ENCODE data around the gene MYH6.
"Not testable (repeated sequence)": the region's sequence is repeated elsewhere in the genome, so short reads cannot be mapped to it uniquely, and the experiment has no call there.

The MYH6 gene

DNA sequence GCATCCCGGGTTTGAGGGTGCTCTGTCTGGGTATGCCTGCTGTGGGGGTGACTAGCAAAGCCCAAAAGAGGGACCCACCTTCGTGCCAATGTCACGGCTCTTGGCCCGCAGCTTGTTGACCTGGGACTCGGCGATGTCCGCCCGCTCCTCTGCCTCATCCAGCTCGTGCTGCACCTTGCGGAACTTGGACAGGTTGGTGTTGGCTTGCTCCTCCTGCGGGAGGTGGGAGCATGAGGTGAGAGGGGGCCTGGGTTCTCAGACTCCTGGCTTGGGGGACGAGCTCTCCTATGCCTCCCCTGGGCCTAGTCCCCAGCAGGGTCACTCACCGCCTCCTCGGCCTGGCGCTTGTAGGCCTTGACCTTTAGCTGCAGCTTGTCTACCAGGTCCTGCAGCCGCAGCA is 5.6 kb upstream of the MYH6 start:
- DNase-seq = no peak

DNA sequence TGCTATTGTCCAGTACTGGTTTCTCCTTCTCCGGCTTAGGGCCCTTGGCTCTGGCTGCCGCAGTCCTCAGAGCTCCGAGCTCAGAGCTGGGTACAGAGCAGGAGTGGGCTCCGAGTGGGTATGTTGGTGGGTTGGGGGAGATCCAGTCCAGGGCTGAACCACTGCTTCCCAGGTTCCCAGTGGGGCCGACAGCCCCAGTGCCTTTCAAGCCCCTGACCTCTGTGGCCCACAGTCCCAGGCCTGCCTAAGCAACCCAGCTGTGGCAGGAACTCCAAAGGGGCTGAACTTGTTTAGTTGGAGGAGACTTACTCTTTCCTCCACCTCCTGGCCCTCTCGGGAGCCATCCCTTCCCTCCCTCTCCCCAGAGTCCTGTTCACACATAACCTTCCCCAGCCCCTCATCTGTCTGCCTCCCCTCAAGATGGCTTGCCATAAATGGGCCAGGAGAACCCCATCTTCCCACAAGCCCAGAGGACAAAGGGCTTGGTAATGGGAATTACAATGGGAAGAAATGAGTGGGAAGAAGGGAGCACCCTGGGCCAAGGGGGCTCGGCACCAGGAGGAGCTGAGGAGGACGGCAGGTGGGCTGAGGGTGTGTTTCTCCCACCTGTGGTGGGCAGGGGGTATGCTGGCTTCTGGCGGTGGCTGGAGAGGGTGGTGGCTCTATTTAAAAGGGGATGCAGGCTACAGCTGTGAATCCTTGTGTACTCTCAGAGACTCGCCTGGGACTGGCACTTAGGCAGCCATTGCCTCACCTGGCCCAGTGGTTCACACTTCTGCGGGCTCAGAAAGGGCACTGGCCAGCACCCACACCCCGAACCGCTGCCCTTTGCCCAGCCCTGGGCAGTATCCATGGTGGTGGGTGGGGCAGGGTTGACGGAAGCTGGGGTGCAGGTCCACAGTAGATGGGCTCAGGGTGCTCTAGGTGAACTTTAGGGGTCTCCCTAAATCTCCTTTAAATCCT is 3.8 kb upstream of the MYH6 start:
- DNase-seq = no peak

- DNase-seq = no peak
Measured at GRCh38 chr14:23409966-23410635, 2.0 kb upstream of the MYH6 start.

DNA sequence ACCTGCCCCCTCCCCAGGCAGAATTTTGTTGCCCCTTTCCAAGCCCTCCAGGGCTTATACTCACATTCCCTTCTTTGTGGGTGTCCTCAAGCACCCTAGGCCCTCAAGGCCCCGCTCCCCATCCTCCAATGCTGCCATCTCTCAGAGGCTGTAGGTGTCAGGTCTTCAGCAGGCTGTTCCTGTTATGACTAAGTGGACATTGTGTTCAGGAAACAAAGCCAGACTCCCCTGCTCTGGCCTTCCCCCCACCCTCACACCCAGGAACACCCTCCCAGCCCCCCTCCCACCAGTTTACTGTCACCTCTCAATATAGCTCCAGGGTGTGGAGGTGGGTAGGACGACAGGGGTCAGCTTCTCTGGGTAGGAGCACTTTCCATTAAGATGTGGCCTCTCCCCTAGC is 1.4 kb upstream of the MYH6 start:
- DNase-seq = no peak

DNA sequence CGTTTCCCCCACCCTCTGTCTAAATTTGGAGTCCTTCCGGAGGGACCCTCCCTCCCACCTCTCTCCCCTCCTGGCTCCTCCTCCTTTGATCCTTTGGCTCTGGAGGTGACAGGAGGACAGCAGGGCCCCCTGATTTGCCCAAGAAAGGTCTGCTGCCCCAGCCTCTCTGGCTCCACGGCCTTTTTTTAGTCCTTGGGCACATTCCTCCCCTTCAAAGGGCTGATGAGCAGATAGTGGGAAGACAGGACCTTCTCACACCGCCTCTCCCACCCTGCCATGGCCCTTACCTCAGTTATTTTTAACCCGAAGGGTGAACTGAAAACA is 196 bp upstream of the MYH6 start:
- DNase-seq = no peak

DNA sequence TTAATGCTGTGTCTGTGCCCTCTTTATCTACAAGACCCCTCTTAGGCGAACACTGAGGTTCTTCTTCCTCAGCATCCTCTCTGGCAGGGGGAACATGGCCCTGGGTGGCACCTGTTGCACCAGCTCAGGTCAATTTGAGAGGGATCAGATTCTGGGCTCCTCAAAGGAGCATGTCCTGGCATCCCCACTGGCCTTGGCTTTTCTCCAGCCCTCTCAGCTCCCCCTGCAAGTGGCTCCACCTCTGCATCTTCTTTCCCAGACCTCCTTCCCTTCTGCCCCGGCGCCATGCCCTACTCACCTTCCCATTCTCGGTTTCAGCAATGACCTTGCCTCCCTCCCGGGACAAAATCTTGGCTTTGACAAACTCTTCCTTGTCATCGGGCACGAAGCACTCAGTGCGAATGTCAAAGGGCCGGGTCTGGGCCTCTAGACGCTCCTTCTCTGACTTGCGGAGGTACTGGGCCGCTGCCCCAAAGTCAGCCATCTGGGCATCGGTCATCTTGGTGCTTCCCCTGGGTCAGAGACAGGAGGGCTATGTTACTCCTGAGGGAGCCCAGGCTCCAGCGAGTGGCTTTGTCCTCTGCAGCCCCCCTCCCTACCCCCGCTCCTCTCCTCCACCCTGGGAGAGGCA is 1.2 kb downstream of the MYH6 start:
- no peak for DNase-seq

GRCh38 chr14:23406244-23406643 is 1.8 kb downstream of the MYH6 start:
- no peak for DNase-seq

- DNase-seq = no peak
Measured at GRCh38 chr14:23405516-23406025, 2.5 kb downstream of the MYH6 start.

- no peak for DNase-seq
Measured at GRCh38 chr14:23405096-23405495, 3.0 kb downstream of the MYH6 start.

GRCh38 chr14:23404331-23404900 is 3.7 kb downstream of the MYH6 start:
- no peak for DNase-seq

DNA sequence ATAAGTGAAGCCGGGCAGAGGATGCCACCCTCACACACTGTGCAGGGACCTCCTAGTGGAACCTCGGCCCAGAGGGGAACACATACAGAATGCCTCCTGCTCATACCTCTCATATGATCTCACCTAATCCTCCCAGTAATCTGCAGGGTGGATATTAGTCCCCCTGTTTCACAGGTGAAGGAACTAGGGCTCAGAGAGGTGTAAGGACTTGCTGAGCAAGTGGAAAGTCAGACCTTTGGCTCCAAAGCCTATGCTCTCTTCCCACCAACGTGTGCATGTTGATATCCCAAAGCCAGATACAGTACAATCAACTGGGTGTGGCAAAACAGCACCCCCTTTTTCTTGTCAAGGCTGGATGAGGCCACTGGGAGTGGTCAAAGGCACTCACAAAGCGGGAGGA is 4.2 kb downstream of the MYH6 start:
- no peak for DNase-seq

GRCh38 chr14:23403139-23403438 is 5.0 kb downstream of the MYH6 start:
- DNase-seq = no peak

DNA sequence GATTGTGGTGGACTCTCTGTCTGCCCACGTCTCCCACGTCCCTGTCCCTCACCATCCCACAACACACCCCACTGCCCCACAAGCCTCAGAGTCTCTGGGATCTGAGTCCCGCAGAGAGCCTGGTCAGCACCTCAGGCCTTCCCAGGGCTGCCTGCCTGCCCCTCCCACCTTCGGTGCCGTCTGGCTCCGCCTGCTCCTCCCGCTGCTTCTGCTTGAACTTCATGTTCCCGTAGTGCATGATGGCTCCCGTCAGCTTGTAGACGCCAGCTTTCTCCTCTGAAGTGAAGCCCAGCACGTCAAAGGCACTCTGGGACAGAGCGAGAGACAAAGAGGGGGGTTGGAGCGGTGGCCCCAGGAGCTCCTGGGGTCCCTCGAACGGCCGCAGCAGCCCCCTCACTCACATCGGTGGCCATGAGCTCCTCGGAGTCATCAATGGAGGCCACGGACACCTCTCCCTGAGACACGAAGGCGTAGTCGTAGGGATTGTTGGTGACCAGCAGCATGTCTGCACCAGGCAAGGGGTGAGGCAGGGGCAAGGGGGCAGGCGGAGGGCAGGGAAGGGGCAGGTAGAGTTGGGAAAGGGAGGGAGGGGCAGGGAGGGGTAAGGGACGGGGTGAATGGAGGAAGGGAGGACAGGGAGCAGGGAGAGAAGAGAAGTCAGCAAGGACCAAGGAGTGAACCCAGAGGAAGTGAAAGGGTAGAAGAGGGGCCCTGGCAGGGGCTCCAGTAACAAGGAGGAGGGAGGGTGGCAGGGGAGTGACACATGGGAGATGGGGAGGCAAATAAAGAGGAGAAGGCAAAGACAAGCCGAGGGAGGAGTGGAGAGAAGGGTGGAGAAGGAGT is 5.6 kb downstream of the MYH6 start:
- no peak for DNase-seq

GRCh38 chr14:23401291-23401690 is 6.8 kb downstream of the MYH6 start:
- no peak for DNase-seq

DNA sequence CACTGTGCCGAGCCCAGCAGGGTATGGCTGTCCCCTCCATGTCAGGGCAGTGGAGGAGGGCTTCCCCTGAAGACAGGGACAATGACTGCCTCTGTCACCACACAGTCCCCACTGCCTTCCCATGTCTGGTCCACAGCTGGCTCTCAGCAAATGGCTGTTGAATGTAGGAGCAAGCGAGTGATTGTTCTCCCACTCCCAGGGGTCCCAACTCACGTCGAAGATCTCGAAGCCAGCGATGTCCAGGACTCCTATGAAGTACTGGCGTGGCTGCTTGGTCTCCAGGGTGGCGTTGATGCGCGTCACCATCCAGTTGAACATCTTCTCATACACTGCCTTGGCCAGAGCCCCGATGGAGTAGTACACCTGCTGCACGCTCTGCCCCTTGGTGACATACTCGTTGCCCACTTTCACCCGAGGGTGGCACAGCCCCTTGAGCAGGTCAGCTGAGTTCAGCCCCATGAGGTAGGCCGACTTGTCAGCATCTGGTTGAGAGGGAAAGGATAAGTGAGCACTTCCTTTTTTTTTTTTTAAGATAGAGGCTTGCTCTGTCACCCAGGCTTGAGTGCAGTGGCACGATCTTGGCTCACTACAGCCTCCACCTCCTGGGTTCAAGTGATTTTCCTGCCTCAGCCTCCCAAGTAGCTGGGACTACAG is 7.5 kb downstream of the MYH6 start:
- not testable (repeated sequence) for DNase-seq

DNA sequence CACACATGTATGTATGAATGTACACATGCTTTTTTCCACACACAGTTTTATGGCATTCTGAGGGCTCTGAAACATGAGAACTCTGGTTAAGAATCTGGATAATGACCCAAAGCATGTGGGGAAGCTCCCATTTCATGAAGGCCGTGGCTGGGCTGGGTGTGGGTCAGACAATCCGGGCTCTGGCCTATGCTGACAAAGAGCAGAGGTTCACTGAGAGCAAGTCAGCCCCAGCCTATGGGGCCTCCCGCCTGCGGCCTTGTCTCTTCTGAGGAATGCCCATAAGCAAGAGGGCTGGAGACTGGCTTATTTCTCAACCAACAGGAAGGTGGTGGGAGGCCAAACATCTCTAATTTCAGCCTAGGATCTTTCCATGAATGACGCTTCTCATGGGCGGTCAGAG is 8.5 kb downstream of the MYH6 start:
- no peak for DNase-seq

DNA sequence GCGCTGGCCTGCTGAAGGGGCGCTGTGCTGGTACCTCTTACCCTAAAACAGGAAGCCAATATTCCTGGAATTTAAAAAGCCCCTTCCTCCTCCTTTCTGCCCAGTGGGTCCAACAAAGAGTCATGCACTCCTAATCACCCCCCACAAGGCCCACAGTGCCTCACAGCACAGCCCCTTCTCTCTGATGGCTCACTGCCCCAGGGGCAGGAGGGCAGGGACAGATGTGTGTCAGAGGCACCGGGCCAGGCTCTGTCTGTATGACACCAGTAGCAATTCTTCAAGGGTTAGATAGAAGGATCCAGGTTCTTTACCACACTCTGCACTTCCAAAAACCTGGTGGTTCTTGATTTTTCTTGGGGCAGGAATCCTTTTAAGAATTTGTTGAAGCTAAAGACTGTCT is 8.9 kb downstream of the MYH6 start:
- DNase-seq = no peak

DNA sequence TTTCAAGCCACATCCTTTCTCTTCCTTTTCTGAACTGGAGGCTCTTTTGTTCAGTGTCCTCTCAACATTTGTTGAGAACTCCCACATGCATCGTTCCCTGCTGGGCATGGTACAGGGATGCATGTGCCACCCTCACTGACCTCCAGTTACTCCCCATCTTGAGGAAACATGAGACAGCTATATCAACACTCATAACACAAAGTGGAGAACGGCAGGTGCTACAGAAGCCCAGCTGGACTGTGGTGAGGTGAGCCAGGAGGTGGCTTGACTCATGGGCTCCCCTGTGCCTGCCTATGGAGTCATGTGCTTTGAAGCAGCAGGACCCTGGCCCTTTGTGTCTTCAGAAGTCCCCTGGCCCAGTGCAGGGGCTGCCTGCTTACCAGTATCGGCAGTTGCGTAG is 9.7 kb downstream of the MYH6 start:
- DNase-seq = no peak

DNA sequence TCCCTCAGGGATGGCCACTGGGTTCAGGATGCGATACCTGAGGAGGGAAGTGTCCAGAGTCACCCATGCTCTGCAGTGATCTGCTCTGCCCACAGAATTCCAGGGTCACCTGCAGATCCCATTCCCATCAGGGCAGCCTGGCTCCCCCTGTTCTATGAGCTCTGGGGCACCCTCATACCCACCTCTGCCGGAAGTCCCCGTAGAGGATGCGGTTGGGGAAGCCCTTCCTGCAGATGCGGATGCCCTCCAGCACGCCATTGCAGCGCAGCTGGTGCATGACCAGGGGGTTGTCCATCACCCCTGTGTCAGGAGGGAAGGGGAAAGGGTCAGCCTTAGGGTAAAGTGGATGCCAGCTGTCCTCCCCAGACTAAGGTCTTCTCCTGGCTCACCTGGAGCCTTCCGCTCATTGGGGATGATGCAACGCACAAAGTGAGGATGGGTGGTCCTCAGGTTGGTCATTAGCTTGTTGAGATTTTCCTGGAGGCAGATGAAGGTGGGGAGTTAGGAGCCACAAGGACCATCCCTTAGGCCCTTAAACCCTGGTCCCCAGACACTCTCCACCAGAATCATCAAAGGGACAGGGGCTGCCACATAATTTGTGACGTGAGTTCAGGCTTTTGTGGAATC is 11.2 kb downstream of the MYH6 start:
- no peak for DNase-seq

DNA sequence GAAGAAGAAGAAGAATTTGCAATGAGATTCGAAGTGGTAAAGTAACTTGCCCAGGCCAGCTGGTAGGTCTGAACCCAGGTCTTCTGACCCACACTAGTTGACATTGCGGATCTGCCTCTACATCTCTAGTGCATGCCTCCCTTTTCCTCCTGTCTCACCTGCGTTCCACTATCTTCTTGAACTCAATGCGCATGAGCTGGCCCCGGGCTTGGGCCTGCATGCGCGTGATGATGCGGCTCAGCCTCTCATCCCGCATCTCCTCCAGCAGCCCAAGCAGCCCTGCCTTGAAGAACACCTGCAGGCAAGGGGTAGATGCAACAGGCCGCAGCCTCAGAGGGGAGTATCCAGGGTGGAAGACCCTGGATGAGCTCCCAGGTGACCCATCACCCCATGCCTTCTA is 11.9 kb downstream of the MYH6 start:
- DNase-seq = no peak

DNA sequence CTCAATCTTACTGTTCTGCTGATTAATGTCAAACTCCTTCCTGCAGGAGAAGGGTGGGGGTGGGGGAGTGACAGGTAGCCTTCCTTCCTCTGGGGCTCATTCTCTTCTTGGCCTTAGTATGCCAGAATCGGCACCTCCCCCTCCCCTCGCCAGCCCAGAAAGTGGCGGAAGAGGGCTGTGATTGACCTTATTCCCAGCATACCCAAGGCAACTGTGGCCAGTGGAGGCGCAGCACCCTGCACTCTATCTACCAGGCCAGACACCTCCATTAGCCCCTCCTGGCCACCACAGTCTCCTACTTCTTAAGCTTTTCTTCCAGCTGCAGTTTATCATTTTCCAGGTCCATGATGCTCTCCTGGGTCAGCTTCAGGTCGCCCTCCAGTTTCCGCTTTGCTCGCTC is 15.5 kb downstream of the MYH6 start:
- no peak for DNase-seq

DNA sequence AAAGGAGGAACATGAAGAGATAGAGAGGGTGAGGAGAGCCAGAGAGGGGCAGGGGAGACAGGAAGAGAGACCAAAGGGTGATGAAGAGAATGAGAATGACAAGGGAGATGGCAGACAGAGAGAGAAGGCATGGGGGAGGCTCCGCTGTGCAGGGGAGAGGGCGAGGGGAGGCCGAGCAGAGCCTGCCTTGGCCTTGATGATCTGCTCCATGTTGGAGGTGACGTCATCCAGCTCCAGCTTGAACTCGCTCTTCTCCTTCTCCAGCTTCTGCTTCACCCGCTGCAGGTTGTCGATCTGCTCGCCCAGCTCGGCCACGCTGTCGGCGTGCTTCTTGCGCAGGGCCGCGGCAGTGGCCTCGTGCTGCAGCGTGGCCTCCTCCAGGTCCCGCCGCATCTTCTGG is 18.2 kb downstream of the MYH6 start:
- not testable (repeated sequence) for DNase-seq

All from NCI-H1105 (cell line).